ENCODE data around the gene NPPA.

DNA sequence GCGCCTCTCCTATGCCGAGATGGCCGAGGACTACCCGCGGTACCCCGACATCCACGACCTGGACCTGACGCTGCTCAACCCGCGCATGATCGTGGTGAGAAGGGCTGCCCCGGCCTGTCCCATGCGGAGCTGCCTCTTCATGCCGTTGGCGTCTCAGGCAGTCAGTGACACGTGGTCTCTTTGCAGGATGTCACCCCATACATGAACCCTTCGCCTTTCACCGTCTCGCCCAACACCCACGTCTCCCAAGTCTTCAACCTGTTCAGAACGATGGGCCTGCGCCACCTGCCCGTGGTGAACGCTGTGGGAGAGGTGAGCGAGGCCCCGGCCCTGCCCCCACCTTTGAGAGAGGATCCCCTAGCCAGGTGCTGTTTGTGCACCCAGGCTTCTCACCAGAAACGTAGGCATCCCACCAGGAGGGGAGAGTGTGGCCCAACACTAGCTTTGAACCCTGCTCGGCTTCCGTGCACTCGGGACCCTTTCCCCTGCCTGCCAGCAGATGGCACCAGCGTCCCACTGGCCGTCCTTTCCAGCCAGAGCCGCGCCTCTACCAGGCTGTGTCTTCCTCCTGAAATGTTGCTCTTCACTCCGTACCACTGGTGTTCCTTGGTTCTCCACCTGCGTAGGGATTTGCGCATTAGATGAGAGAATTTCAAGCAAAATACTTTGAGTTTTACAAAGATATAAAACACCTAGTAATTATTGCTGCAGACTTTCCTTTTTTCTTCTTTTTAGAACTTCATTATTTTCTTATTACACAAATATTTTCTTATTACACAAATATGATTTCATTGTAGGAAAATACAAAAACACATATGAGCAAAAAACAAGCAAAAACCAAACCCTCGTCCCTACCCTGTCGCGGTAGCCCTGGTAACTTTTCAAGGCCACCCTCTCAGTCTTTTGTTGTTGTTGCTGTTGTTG is 9.0 kb downstream of the NPPA start:
- TF ChIP-seq, protein P1, sequence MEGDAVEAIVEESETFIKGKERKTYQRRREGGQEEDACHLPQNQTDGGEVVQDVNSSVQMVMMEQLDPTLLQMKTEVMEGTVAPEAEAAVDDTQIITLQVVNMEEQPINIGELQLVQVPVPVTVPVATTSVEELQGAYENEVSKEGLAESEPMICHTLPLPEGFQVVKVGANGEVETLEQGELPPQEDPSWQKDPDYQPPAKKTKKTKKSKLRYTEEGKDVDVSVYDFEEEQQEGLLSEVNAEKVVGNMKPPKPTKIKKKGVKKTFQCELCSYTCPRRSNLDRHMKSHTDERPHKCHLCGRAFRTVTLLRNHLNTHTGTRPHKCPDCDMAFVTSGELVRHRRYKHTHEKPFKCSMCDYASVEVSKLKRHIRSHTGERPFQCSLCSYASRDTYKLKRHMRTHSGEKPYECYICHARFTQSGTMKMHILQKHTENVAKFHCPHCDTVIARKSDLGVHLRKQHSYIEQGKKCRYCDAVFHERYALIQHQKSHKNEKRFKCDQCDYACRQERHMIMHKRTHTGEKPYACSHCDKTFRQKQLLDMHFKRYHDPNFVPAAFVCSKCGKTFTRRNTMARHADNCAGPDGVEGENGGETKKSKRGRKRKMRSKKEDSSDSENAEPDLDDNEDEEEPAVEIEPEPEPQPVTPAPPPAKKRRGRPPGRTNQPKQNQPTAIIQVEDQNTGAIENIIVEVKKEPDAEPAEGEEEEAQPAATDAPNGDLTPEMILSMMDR (IDR thresholded peaks at IDR 0.05), result peak; percentile 86 to 94 (median 92)
- no peak for TF ChIP-seq POLR2AphosphoS5 (IDR thresholded peaks at IDR 0.05)
- no peak for TF ChIP-seq POLR2A (IDR thresholded peaks at IDR 0.05)
- TF ChIP-seq EP300 (IDR thresholded peaks at IDR 0.05), result no peak
